ENCODE measurements around the gene UBTD1. TPM values are rescaled to one million over a fixed set of nuclear protein-coding genes. Genes with fewer than 3 reads are reported as not detected.

The UBTD1 gene
- polyA plus RNA-seq, 3 donors, result 17.2 to 20.0 (median 19.0) TPM

- WGBS (ENCODE audit: insufficient coverage), result 83% methylated on average over 3 of the region's 5 CpGs
- H2AFZ ChIP-seq (ENCODE audit: insufficient read depth, low read depth, low read length, poor library complexity, severe bottlenecking), result no peak overlapping the region
- TF ChIP-seq CTCF (IDR thresholded peaks at IDR 0.05), result no peak
- H4K20me1 ChIP-seq (ENCODE audit: insufficient read depth, low read length), result peaks cover 100% of the 10 kb centered on the region
- Mint-ChIP-seq H3K4me1 (peaks cover 8% of the 10 kb centered on the region), H3K27me3 (ENCODE audit: low read depth in 3 of 3) (no peaks in the 10 kb centered on the region), H3K27ac (no peak overlapping the region), H3K4me3 (no peak overlapping the region), H3K9me3 (no peaks in the 10 kb centered on the region), H3K36me3 (peaks cover 2 to 5% of the 10 kb centered on the region in 2 donors)
- no peak overlapping the region for H3K9ac ChIP-seq (ENCODE audit: insufficient read depth, low read length, poor library complexity, severe bottlenecking)
- no peak for DNase-seq
- H3K4me1 ChIP-seq (ENCODE audit: control insufficient read depth in 1 of 2, insufficient read depth in 2 of 2, low read length in 2 of 2), result no peaks in the 10 kb centered on the region
- intact Hi-C loops (cut with micrococcal nuclease), result no loop called here
- H3K9me3 ChIP-seq (replicated peaks in 1 of 2; ENCODE audit: control insufficient read depth in 1 of 2, insufficient read depth in 1 of 2, low read length in 2 of 2), result no peaks in the 10 kb centered on the region
- no peak overlapping the region for H3K4me2 ChIP-seq (replicated peaks; ENCODE audit: extremely low read depth, low read length, poor library complexity, severe bottlenecking)
- no peaks in the 10 kb centered on the region for H3K36me3 ChIP-seq (replicated peaks in 1 of 2; ENCODE audit: control insufficient read depth in 1 of 2, insufficient read depth in 2 of 2, low read length in 2 of 2)
- H3K27me3 ChIP-seq (ENCODE audit: control insufficient read depth in 2 of 2, insufficient read depth in 2 of 2, low read length in 2 of 2), result no peaks in the 10 kb centered on the region
- no peak overlapping the region for H3K27ac ChIP-seq (ENCODE audit: low read depth in 1 of 2, low read length in 2 of 2)
- H3K4me3 ChIP-seq (replicated peaks in 1 of 3; ENCODE audit: low read depth in 2 of 3, low read length in 3 of 3), result no peak overlapping the region
- H3K79me2 ChIP-seq (ENCODE audit: insufficient read depth, low read length), result no peaks in the 10 kb centered on the region
These were observed 21.8 kb downstream of the UBTD1 start for GRCh38 chr10:97520520-97520919.

- Histone ChIP-seq H3K79me2 (ENCODE audit: insufficient read depth, low read length) (no peaks in the 10 kb centered on the region), H3K4me1 (ENCODE audit: control insufficient read depth in 1 of 2, insufficient read depth in 2 of 2, low read length in 2 of 2) (no peaks in the 10 kb centered on the region), H2AFZ (ENCODE audit: insufficient read depth, low read depth, low read length, poor library complexity, severe bottlenecking) (no peak overlapping the region), H3K27ac (ENCODE audit: low read depth in 1 of 2, low read length in 2 of 2) (no peak overlapping the region), H4K20me1 (ENCODE audit: insufficient read depth, low read length) (peaks cover 100% of the 10 kb centered on the region), H3K9ac (ENCODE audit: insufficient read depth, low read length, poor library complexity, severe bottlenecking) (no peak overlapping the region), H3K9me3 (replicated peaks in 1 of 2; ENCODE audit: control insufficient read depth in 1 of 2, insufficient read depth in 1 of 2, low read length in 2 of 2) (no peaks in the 10 kb centered on the region), H3K4me2 (replicated peaks; ENCODE audit: extremely low read depth, low read length, poor library complexity, severe bottlenecking) (no peak overlapping the region), H3K27me3 (ENCODE audit: control insufficient read depth in 2 of 2, insufficient read depth in 2 of 2, low read length in 2 of 2) (no peaks in the 10 kb centered on the region), H3K36me3 (replicated peaks in 1 of 2; ENCODE audit: control insufficient read depth in 1 of 2, insufficient read depth in 2 of 2, low read length in 2 of 2) (no peaks in the 10 kb centered on the region), H3K4me3 (replicated peaks in 1 of 3; ENCODE audit: low read depth in 2 of 3, low read length in 3 of 3) (no peak overlapping the region)
- Mint-ChIP-seq H3K4me3 (no peak overlapping the region), H3K4me1 (peaks cover 8% of the 10 kb centered on the region), H3K9me3 (no peaks in the 10 kb centered on the region), H3K27me3 (ENCODE audit: low read depth in 3 of 3) (no peaks in the 10 kb centered on the region), H3K27ac (no peak overlapping the region), H3K36me3 (peaks cover 2 to 5% of the 10 kb centered on the region in 2 donors)
- intact Hi-C loops (cut with micrococcal nuclease), result no loop called here
- DNase-seq, result no peak
- 98% methylated on average over 11 of the region's 11 CpGs for WGBS (ENCODE audit: insufficient coverage)
- no peak for TF ChIP-seq CTCF (IDR thresholded peaks at IDR 0.05)
These were observed 22.4 kb downstream of the UBTD1 start for GRCh38 chr10:97520978-97521761.
